Measurements from ENCODE around the gene S100A11.
"Not testable (repeated sequence)": the region's sequence is repeated elsewhere in the genome, so short reads cannot be mapped to it uniquely, and the experiment has no call there.

Gene S100A11

DNA sequence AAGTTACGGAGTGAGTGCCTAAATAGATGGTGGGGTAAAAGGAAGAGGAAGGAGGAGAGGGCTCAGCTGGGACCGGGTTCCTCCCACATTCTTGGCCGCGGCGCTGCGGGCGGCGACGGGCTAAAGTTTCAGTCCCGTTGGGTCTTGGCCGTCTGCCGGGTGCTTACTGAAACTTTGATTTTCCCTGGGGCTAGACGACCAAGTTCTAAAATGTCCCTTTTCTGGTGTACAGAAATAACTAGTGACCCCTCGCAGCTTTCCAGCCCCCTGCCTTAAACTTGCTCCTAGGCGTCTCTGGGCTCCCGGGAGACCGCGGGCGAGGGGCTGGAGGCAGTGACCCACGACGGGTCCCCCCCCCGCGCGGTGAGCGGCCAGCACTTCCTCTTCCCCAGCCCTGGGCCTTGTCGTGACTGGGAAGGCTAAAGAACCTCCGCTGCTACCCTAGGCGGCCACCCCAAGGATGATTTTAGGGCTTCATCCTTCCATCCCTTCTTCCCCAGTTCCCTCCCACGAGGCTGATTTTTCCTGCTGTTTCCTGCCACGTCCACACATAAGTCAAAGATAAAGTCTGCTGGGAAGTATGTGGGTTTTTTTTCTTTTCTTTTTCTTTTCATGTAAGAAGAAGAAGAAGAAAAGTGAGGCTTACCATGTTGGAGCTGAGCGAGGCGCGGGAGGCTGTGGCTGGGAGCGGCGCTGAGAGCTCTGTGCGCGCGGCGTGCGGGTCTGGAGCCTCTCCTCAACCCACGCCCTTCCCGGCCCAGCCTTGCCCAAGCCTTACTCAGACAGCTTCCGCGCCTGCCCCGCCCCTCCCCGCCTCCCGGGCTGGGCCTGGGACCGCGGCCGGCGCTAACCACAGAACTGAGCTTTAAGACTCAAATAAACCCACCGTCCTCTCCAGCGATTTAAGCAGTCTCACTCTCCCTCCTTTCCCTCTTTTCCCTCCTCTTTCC lies at the start of gene S100A11:
Gene S100A11 (minus strand): TSS at position 738 of the 950 bp plus-strand sequence. CDS start 89 bp downstream, at position 649.
- DNase-seq: peak; percentile 75

DNA sequence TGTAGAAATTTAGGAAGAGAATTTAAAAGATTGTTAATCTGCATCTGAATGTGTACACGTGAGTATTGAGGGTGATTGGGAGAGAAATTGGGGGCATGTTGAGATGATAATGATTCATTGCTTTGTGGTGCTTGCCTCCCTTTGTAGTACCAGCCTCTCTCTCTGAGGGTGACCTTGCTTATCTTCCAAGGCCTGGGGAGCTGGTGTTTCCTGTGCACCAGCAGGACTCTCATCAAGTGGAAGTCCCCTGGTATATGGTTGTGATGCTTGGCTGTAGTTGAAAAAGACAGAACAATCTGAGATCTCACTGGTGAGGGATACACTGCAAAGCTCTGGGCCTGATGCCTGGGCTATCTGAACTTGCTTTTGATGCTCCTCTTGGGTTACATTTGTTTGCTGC lies 48.0 kb upstream of the S100A11 start:
- DNase-seq: no peak

DNA sequence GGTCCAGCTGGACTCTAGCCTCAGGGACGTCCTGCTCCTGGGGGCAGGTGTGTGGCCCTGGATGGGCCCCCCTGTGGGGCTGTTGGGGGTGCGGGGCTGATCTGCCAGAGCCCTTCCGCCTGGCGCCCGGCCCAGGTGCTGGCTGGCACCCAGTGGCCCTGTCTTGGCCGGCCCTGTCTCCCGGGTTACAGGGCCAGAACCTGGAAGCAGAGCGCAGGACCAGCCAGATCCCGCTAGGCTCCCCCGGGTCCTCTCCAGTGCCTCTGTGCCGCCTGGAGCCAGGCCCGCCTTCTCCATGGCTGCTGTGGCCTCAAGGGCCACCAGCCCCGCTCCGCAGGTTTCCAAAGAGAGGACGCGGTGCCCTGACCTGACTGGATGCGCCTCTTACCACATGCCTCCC lies 44.2 kb upstream of the S100A11 start:
- DNase-seq: not testable (repeated sequence)

DNA sequence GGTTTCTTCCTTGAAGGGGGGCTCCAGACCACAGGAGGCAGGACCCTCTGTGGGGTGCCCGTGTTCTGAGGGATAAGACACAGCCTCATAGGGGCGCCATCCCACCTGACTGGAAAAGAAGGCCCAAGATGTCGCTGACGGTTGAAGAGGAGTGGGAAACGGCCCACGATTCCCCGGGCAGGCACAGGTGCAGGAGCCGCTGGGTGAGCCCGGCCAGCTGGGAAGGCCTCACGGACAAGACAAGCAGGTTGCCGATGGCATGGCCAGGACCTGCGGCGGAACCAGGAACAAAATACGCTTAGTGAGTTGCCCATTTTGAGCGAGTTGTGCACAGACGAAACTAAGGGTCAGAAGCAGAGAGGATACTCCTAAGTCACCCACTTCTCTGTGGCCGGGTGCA lies 43.7 kb upstream of the S100A11 start:
- DNase-seq: not testable (repeated sequence)

DNA sequence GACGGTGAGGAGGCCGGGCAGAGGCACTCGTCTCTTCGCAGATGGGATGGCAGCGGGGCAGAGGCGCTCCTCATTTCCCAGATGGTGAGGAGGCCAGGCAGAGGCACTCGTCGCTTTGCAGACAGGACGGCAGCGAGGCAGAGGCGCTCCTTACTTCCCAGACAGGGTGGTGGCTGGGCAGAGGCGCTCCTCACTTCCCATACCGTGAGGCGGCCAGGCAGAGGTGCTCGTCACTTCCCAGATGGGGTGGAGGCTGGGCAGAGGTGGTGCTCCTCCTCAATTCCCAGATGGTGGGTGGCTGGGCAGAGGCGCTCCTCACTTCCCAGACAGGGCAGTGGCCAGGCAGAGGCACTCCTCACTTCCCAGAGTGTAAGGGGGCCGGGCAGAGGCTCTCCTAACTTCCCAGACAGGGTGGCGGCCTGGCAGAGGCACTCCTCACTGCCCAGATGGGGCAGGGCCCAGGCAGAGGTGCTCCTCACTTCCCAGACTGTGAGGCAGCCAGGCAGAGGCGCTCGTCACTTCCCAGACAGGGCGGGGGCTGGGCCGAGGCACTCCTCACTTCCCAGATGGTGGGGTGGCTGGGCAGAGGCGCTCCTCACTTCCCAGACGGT lies 42.1 kb upstream of the S100A11 start:
- no peak for DNase-seq

DNA sequence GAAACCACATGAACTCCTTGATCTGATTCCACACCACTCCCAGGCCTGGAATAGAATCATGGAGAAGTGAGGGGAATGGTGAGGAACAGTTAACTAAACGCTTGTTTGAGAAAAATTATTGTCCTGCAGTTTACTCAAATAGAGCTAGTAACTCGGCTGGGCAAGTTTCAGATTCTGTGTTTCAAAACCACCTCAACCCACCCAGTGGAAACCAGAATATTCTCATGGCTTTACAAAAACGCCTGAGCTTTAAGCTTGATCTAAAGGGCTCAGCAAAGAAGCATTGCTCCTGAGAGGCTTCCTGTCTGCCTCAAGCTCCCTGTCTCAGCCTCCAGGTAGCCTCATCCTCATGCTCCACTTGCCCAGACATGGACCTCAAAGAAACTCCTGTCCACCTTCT lies 35.5 kb upstream of the S100A11 start:
- no peak for DNase-seq

DNA sequence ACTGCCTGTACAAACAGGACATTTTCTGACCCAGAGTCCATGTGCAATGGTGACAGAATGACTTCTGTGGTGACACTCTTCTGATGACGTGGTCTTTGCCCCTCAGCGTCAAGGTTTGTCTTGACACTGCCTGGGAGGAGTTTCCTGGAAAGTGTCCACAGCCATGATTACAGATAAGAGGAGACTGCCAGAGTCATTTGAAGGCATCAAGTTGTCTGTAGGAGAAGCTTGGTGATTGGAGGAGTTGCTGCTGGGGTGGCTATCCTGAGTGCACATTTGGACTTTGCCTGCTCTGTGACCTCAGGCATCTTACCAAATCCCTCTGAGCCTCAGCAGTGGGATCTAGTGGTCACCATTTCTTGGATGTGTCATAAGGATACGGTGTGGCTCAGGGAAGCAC lies 34.3 kb upstream of the S100A11 start:
- no peak for DNase-seq

DNA sequence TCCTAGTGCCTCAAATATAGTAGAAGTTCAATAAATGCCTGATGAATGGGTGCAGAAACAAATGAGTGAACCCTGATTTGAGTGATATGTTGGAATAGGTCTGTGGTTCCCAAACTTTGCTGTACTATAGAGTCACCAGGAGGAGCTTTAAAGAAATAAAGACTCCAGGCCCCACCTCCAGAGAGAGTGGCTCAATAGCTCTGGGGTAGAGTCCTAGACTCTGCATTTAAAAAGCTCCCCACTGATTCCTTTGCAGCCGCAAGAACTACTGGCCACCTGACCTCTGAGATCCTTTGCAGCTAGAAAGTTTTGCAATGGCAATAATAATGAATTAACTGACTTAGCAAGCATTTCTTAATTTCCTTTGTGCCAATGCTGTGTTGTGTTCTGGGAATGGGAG lies 31.1 kb upstream of the S100A11 start:
- no peak for DNase-seq

DNA sequence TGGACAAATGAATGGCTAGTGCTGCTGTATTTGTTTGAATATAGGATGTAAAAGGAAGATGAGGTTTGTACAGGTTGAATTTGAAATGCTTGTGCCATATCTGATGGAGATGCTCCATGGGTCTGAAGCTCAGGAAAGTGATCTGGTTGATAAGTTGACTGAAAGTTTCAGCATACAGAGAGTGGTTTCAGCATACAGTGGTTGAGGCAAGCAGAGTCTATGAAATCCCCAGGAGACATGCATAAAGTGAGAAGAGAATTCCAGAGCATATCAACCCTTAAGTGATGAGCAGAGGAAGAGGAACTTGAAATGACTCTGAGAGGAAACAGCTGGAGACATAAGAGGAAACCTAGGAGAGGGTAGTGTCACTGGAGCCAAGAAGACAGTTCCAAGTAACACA lies 30.3 kb upstream of the S100A11 start:
- no peak for DNase-seq

DNA sequence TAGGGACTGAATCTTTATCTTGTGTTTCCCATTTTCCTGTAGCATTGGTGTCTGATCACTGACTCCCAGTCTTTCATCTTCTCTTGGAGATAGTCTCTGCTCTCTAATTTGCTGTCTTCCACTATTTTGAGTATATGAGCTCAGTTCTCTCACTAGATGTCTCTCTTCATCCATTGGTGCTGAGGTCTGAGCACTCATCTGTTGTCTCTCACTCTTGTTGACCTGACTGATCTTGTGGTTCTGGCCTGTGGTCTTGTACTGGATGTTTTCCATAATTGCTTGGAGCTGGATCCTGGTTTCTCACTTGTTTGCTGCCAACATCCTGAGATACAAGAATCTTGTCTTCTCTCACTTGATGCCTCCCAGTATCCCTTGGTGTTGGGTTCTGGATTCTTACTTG lies 25.1 kb upstream of the S100A11 start:
- DNase-seq: no peak

DNA sequence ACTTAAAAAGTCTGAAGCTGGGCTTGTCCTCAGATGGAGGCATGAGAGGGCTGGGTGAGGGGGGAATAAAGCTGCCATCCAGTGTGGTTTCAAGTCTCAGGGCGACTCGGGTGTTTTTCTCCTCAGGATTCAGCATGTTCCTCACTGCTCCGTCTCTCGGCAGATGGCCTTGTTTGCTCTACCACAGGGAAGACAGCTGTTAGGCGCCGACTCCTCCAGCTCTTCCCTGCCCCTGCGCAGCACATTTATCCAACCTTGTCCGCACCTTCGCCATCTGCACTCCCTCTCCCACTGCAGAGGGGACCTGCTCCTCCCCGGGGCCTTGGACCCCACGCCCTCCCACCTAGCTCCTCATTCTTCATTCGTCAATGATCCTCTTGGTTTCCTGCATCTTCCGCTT lies 16.6 kb upstream of the S100A11 start:
- DNase-seq: no peak

DNA sequence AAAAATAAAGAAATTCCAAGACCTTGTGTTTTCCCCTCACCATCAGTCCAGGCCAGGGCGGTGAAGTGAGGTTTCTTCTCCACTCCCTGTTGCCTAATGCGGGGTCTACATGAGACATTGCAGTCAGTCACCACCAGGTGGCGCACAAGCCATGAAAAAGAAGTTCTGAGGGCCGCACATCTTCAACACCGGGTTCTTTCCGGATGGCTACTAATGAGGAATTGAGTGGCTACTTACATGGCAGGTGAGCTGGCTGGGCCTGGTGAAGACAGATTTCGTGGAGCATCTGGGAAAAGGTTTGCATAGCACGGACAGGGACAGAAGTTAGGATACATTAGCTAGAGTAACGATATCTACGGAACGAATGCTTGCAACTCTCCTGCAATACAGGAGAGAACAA lies 15.8 kb upstream of the S100A11 start:
- peak; percentile 85 for DNase-seq

DNA sequence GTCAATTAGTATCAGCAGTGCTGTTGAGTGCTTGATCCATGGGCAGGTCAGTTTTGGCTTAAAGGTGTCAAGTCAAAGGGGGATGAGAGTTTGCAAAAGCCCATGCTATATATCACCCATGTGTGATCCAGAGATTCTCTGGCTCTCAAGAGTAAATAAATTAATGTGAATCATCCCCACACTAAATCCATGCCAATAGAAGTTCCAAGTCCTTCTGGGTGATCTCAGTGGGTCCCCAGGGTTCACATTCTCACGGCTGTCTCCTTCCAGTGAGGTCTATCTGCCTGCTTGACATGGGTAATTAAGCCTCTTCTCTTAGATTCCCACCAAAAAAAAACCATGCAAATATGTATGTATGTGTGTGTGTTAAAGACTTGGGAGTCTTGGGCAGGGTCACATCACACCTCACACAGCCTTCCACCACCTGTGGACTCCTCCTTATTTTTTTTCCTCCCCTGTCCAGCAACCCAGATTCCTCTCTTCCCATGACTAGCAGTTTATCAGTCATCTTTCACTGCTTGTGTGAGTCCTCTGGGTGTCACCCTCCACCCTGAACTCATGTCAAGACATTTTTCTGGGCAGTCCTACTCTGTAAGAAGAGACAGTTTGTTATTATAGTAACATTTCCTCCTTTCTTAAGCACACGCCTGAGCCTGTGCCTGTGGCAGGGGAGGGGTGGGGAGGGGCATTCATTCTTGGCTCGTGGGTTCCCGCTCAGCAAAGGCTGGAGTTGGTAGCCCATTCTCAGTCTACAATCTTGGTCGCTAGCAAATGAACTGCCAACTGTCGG lies 14.3 kb upstream of the S100A11 start:
- no peak for DNase-seq

DNA sequence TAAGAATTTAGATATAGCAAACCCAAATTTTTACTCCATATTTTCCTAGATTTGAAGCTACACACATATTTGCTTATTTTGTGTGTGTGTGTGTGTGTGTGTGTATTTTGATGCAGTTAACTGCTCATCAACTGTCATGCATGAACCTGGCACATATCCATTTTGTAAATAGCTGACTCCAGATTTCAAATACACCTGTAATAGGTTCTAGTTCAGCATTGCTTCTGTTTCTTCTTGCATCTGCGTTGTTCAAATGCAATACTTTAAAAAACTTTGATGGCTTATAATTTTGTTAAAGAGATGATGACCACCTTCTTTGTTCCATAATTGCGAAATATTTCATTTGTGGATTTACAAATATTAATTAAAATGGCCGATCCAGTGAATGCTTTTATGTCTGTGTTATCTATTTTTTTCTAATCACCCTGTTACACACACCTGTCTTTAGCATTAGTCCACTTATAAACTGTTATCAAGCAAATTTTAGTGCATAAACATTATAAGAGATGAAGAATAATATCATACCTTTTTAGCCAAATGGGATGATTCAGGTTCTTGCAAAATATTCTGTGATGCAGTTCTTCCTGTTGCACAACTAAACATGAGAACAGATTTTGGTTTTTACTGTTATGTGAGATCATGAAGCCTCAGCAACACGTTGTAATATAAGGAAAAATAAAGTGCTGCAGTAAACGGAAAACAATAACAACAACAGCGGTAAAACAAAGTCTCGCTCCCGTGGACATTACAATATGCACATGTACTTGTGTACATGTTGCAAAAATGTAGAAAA lies 12.7 kb upstream of the S100A11 start:
- no peak for DNase-seq

DNA sequence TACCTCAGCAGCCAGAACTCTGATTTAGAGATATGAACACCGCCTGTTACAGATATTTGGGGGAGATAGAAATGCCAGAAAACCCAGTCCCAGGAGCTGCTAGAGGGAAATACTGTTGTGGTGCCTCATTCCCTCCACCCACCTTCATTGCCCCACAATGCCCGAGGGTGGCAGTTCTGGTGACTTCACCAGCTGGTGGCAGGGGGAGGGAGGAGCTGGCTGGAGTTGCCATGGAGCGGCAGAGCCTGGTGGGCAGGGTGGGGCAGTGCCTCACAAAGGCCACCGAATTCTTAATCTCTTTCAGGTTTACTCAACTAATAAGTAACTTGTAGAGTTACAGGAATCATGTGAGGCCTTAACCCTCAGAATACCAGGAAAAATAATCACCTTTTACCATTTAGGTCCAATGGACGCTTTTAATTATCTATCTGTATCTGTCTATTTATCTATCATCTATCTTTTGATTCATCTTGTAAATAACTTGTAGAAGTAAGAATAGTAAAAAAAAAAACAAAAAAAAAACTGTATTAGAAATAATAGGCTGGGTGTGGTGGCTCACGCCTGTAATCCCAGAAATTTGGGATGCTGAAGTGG lies 11.7 kb upstream of the S100A11 start:
- DNase-seq: peak; percentile 75

DNA sequence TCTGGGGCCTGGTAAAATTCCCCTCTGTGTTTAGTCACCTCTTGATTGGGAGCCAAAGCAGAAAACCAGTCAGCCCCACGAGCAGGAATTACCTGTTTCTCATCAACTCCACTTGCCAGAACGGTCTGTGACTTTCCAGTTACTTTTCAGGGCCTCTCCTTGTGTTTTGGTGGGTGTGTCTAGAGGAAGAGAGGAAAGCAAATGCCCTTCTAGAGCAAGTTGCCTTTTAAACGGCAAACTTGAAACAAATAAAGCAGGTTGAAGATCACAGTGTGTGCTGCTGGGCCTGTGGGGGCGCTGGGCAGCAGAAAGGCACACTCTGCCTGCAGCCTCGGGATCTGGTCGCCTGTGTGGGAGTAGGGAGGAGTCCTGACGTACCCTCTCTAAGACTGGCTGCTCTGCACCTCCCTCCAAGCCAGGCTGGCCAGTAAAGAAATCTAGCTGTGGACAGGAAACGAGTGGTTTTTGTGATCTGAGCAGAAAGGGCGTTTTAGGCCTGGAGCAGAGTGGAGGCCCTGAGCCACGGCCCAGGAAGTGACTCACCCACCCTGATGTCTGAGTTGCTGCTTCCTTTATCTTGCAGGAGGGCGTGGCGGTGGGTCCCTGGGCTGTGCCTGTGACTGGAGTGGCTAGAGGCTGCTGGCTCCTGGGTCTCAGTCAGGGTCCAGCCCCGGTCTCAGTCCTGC lies 11.1 kb upstream of the S100A11 start:
- peak; percentile 93 for DNase-seq

DNA sequence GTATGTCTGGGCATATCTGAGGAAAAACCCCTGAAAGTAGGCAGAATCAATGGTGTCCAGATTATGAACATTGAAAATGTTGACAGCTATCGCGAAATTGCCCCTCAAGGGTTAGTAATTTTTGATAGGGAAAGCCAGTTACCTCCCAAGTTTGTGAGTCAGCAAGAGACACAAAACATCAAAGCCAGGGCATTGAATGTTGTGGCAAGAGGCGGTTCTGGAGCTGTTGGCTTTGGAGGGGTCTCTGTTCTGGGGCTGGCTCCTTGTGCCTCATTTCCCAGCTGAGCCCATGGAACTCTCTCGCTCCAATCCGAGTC lies 10.6 kb upstream of the S100A11 start:
- DNase-seq: no peak

DNA sequence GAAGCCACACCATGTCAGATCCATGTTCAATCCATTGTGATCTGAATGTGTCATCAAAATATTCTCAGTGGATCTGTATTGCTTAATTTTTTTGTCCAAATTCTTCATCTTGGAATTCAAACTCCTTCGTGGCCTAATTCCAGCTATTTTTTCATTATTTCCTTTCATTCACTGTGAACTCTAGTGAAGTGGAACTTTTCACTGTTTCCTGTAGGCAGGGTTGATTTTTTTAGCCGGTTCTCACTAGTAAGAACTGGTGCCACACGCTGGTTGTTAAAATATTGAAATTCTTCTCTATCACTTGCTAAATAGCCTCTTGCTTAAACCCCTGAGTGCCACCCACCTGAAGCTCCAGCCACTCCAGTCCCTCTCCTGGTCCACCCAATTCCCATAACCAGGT lies 7.6 kb upstream of the S100A11 start:
- DNase-seq: no peak

DNA sequence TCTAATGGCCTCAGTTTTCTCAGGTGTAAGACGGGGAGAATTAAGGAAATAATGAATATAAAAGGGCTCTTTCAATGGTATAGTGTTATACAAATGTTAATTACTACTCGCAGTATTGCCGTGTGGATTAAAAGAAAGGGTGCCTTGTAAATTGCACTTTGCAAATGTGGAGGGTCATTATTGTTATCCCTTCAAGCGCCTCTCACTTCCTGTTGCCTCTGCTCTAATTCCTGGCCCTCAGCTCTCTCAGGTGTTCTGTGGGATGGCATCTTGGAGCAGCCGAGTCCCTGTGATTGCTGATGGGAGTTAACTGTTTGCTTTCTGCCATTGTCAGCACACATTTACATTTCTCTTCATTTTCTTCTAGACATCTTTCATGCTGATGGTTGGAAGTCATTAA lies 7.1 kb upstream of the S100A11 start:
- no peak for DNase-seq

DNA sequence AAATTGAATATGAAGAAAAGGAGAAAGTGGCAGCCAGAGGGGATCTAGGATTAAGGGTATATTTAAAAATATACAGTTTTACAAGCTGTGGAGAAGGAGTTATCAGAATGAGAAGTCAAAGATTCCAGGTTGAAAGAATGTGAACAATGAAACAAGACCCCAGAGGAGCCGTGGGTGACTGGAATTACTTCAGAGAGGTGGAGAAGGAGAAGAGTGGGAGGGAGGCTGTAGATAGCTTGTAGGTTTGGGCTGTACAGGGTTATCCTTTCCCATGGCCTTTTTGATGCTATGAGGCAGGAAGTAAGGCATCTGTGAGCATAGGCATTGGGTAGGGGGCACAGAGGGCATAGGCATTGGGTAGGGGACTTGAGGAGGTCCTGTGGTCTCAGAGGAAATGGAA lies 5.2 kb upstream of the S100A11 start:
- no peak for DNase-seq

DNA sequence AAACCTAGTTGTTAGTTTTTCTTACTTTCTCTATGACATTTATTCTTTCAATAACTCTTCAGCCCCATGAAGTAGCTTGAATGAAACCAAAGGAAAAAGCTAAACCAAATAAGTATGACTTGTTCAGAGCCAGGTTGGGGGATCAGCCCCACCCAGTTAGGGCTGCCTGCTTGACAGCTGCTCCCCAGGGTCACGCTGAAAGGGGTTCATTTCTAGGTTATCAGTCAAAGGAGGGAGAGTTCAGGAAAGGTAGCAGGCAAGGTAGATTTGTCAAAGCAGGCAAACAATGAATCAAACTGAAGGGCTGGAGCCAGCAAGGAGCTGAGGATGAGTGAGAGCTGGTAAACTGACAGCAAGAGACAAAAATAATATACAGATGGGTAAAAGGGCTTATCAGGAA lies 3.1 kb upstream of the S100A11 start:
- no peak for DNase-seq

DNA sequence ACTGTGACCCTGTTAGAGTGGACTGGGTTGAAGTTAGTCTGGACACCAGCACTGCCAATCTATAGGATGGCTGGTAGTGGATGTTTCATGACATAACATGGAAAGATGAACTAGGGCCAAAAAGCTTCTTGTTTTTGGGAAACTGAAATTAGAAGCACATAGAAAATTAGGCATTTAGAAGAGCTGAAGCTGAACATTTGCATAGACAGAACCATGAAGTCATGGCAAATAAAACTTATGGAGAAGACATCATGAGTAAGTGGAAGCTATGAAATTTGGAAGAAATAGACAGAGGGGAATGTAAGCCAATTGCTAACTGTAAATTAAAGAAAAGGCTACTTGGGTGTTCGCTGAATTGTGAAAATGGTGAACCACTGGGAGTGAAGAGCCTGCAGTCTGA lies 2.7 kb upstream of the S100A11 start:
- DNase-seq: no peak

Data from CD4-positive, alpha-beta T cell treated with Interleukin-17A for 1 hour (primary cell).